ENCODE data around the gene GTPBP1.

DNA sequence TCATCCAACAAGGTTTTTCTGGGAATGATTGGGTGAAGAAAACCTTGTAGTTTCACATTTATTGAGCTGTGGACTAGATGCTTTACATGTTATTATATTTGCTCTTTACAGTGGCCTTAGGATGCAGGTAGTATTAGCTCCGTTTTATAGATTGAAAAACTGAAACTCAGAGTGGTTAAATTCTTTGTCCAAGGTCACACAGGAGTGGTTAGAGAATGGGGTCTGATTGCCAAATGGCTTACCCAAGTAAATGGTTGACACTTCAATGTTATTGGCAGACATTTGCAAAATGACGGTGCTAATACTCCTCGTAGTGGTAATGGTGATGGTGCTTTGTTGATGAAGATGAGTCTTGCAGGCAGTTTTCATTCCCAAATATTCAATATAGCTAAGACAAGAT, 2.2 kb downstream of the GTPBP1 start:
- TF ChIP-seq CTCF (IDR thresholded peaks at IDR 0.05) (no peak), POLR2A (IDR thresholded peaks at IDR 0.05) (no peak)
